DMS 273 treated with DMSO at 0.1 percent for 48 hours (cell line): ENCODE results near the gene CYP2C18.
"Not testable (repeated sequence)": the region's sequence is repeated elsewhere in the genome, so short reads cannot be mapped to it uniquely, and the experiment has no call there.

ENCODE experiments used
- DNase-seq: peaks from one replicate; lab custom pipeline; 2025; lab: John Stamatoyannopoulos, UW

Gene CYP2C18

GRCh38 chr10:94683214-94684054 lies at the start of gene CYP2C18:
Gene CYP2C18 (plus strand): TSS chr10:94683729. CDS start chr10:94683820, 91 bp downstream.
- DNase-seq: no peak

GRCh38 chr10:94638097-94638496 lies 45.4 kb upstream of the CYP2C18 start:
- not testable (repeated sequence) for DNase-seq

- no peak for DNase-seq
Measured at GRCh38 chr10:94639902-94640301, 43.6 kb upstream of the CYP2C18 start.

- DNase-seq: no peak
Measured at GRCh38 chr10:94640562-94640961, 43.0 kb upstream of the CYP2C18 start.

GRCh38 chr10:94641480-94641879 lies 42.0 kb upstream of the CYP2C18 start:
- no peak for DNase-seq

GRCh38 chr10:94644352-94644751 lies 39.2 kb upstream of the CYP2C18 start:
- DNase-seq: no peak

- DNase-seq: no peak
Measured at GRCh38 chr10:94645285-94645684, 38.2 kb upstream of the CYP2C18 start.

- not testable (repeated sequence) for DNase-seq
Measured at GRCh38 chr10:94655201-94655600, 28.3 kb upstream of the CYP2C18 start.

- DNase-seq: not testable (repeated sequence)
Measured at GRCh38 chr10:94663061-94663460, 20.5 kb upstream of the CYP2C18 start.

GRCh38 chr10:94666391-94667102 lies 17.0 kb upstream of the CYP2C18 start:
- DNase-seq: no peak

GRCh38 chr10:94673614-94674321 lies 9.8 kb upstream of the CYP2C18 start:
- no peak for DNase-seq

- no peak for DNase-seq
Measured at GRCh38 chr10:94676496-94676895, 7.0 kb upstream of the CYP2C18 start.

- DNase-seq: no peak
Measured at GRCh38 chr10:94677691-94678090, 5.8 kb upstream of the CYP2C18 start.

- no peak for DNase-seq
Measured at GRCh38 chr10:94678475-94678874, 5.1 kb upstream of the CYP2C18 start.

GRCh38 chr10:94680544-94680943 lies 3.0 kb upstream of the CYP2C18 start:
- no peak for DNase-seq

GRCh38 chr10:94682636-94683035 lies 893 bp upstream of the CYP2C18 start:
- not testable (repeated sequence) for DNase-seq

- DNase-seq: no peak
Measured at GRCh38 chr10:94687625-94688248, 4.2 kb downstream of the CYP2C18 start.

- no peak for DNase-seq
Measured at GRCh38 chr10:94706089-94706488, 22.6 kb downstream of the CYP2C18 start.

- no peak for DNase-seq
Measured at GRCh38 chr10:94710578-94710977, 27.0 kb downstream of the CYP2C18 start.

- no peak for DNase-seq
Measured at GRCh38 chr10:94725871-94726270, 42.3 kb downstream of the CYP2C18 start.

- DNase-seq: no peak
Measured at GRCh38 chr10:94735197-94735596, 51.7 kb downstream of the CYP2C18 start.

- DNase-seq: no peak
Measured at GRCh38 chr10:94738588-94738987, 55.1 kb downstream of the CYP2C18 start.
